GM18507 (cell line): ENCODE measurements around the gene MEIS2.
A peak's percentile ranks its signal among the peaks of the same experiment; 100 is the strongest.

Source experiments
- DNase-seq: peaks from one replicate; pipeline ENCODE4 v3.0.0; 2011; ENCODE audit warnings: low read depth; ENCODE audit not compliant: insufficient read length; ENCODE audit errors: extremely low spot score
- FAIRE-seq: peaks from 2 replicates; lab custom pipeline; 2011; peaks lifted over from hg19 to GRCh38; lab: Jason Lieb, UNC

MEIS2 gene

DNA sequence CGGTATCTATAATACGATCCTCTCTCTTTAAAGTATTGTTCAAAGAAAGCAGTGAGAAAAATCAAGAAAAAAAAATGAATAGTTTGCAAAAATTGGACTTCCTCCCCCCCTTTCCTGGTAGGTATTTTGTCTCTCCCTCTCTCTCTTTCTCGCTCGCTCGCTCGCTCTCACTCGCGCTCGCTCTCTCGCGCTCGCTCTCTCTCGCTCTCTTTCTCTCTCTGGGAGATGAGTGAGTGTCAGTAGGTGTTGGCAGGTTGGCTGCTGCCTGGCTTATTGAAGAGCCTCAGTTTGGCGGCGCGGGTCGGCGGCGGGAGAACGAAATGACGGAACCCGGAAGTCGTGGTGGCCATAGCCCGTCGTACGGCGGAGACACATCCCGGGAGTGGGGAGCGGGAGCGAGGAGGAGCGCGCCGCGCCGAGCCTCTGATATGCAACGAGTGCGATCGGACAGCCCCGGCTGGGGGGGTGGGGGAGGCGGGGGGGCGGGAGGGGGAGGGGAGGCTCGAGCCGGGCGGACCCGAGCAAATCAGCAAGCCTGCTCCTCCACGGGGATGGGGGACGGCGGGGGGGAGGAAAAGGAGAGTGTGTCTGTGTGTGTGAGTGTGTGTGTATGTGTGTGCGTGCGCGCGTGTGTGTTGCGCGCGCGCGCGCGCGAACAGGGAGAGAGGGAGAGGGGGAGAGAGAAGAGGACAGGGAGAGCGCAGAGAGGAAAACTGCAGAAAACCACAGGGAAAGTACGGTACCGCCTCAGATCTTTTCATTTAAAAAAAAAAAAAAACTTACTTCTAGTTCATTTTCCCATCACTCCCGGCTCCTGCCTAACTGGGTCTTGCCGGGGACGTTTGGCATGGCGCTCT lies at the start of gene MEIS2:
MEIS2 (minus strand) TSS at position 441 of the 857 bp plus-strand sequence. CDS start 1,083 bp downstream, outside the sequence.
- DNase-seq (peak; percentile 57), FAIRE-seq (peak; percentile 57)

DNA sequence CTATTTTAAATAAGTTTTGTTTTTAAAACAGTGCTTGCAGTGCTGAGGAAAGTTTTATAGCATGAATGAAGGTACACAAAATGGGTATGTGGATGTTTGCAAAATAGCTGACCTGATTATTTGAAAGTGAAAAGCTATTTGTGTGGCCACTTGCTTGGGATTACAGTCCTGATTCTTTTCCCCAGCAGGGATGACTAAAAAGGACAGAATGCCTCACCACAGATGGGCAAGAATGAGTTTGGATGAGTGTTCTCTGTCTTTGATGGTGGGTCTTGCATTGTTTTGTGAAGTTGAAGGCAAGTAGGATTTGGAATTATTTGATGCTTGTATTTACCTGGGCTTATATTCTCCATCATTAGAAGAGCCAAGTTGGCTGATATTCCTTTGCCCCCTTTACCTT lies 48.8 kb upstream of the MEIS2 start:
- FAIRE-seq, result no peak
- DNase-seq, result no peak

DNA sequence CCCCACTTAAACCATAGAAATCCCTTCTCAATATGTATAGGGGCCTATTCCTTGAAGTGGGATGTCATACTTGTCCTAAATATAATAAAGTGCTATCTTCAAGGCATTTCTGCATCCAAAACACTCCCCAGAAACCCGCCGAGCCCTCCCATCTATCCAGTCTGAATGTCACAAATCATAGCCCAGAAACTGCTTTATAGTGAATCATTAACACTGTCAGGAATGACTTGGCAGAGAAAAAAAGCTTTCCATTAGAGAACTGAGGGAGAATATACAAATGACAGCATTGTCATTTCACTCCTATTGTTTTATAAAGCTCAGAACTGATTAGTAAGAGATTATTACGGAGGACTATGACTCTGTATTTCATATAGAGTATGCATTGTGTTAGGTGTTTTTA lies 48.4 kb upstream of the MEIS2 start:
- DNase-seq (no peak), FAIRE-seq (no peak)

DNA sequence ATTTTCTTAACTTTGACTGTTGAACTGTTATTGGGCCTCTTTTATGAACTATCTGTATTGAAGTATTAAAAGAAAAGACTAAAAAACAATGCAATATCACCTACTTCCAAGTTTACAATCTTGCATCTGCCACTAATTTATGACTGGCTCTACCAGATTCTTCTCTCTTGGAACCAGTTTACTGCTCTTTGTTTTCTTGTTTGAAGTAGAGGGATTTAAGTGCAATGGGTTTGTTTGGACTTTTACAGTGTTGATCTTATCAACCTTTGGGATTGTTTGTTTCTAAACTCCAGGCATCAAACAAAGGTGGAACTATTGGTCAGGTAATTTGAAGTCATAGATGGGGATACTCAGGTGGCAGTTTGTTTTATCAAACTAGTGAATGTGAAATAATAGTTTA lies 43.0 kb upstream of the MEIS2 start:
- FAIRE-seq (no peak), DNase-seq (no peak)

DNA sequence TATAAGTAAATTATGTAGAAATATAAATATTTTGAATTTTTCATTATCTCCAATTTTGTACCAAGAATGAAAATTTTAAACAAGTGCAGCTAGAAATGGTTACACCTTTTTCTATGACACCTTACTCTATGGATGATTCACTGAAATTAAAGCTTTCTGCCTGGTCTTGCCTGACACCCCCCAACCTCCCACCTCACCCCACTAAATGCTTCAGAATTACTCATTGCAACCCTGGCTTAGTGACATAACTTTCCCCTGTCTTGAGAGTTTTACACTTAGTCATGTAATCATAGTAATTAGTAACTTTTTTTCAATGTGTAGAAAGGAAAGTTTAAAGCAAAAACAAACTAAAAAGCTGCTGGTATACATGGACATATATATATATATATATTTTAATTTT lies 42.0 kb upstream of the MEIS2 start:
- DNase-seq (no peak), FAIRE-seq (no peak)

DNA sequence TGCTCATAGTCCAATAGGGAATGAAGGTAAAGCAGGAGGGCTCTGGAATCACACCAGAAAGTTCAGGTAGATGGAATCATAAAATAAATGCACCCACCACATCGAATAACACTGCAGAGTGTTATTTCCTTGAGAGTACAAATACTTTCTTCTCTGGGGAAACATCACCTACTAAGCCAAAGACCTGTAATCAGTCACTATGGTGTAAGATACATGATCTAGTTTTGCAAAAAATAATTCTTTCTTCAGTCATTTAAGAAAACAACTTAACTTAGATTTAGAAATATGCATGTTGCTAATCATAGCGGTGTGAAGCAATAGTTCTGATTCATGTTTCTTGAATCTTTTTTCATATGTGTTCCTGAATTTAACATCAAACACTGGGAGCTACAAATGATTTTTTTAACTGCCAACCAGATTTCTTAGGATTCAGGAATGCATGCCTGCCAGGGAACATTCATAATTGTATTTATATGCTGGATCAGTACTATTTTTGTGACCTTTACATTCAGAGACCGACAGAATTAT lies 40.2 kb upstream of the MEIS2 start:
- no peak for FAIRE-seq
- no peak for DNase-seq

DNA sequence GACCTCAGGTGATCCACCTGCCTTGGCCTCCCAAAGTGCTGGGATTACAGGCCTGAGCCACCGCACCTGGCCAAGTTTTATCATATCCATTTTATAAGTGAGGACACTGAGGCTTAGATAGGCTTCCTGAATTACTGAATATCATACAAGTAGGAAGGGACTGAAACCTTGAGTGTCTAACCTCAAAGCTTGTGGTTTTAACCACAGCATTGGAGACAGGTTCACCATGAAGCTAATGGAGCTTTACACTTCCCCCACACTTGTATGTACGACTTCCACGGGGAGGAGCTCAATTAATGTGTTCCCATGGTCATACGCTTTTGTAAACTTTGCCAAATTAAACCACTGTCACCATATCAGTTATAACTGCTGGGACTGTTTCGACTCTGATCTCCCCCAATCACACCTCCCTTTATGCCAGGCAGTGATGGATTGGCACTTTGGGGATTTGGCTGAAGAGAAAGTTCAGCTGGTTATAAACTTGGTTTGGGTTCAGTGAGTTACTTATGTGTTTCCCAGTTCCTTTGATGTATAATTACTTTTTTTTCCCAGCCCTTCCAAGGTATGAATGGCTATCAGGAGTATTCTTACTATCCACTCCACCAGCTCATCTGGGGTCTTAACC lies 38.4 kb upstream of the MEIS2 start:
- DNase-seq (no peak), FAIRE-seq (no peak)

DNA sequence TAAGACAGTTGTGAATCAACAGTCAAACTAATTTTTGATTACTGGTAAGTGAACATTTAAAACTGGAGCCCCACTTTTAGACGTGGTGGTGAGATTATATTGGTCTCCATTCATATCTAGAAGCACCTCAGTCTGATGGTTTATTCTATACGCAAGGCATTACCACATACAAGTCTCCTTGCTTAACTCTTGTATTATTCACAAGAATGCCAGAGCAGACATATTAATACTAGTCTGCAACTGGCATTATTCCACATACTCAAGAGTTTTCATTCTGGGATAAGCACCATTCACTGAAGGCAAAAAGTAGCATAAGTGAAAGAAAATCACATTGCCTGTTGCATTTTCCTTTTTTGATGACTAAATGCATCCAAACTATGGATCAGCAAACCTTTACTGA lies 36.9 kb upstream of the MEIS2 start:
- FAIRE-seq, result no peak
- DNase-seq, result no peak

DNA sequence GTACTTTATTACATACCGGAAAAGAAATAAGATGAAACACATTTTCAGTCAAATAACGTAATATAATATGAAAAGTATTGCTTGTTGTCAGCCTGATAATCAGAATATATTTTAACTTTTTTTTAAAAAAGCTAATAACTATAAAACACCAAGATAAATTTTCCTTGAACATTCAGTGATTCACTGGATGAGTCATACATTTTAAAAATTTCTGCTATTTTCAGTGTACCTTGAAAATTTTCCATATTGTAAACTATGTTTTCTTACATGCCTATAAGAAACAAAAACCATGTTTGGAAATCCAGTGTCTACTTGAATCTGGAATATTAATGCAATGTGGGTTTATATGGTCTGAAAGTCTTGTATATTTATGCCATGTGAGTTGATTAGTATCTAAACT lies 36.3 kb upstream of the MEIS2 start:
- no peak for FAIRE-seq
- no peak for DNase-seq

DNA sequence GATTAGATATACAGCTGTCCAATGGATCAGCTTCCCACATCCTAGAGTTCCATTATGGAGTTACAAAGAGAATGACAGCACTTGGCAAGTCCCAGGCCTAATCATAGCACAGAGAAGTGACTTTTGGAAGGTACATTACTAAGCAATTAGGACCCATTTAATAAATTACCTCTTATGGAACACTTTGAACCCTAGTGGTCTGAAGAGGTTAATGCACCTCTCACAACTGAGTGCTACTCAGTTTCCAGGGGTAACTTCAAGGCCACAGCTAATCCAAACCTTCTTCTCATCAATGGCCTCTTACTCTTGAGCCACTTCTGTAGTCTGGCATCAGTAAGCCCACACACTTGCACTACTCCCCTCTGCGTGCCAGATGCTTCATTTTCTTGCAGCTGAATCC lies 34.9 kb upstream of the MEIS2 start:
- no peak for FAIRE-seq
- DNase-seq, result no peak

DNA sequence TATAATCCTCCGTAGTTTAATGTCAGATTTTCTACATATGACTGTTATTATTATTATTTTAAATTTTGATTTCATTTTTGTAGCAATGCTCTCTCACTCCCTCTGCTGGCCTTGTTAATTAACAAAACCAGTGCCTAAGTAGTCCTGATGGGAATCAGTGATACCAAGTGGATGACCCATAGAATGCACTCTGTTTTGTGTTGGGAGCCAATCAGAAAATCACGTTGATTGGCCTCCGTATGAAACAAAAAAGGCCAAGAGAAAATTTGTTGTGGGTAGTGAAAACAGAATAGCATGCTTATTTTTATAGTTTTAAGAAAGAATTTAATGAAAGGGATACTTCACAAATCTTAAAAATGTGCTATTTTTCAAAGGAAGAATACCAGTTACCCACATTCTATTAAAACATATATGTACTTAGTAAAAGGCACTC lies 34.4 kb upstream of the MEIS2 start:
- FAIRE-seq, result peak; percentile 33
- no peak for DNase-seq

DNA sequence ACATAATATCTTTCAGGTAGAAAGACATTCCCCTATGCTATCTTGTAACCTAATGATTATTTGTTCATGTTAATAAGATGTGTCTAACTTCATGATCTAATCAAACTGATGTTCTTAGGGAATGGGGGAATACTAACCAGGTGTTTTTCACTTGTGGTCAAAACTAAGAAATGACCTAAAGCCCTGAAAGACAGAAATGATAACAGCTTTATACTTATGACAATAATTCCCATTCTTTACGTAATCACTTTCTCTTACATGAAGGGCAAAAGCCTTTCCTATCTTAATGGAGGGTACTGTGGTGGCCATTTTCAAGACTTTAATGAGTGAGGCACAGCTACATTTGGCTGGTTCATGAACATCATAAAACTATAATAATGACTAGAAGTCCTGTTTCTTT lies 33.9 kb upstream of the MEIS2 start:
- DNase-seq (no peak), FAIRE-seq (no peak)

DNA sequence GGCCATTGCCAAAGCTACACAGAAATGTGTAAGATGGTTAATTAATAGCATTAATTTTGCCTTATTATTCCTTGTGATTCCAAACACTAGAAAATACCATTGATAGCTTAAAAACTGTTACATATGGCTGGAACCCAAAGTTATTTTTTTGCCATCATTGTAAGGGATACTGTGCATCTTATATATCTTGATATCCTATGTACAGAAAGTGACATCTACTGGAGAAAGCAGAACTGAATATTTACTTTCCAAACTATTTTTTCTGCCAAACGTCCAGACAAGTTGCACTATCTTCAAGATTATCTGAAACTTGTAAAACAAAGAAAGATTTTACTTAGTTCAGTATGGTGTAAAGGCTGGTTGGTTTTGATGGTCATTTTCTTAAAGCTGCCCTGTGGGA lies 33.3 kb upstream of the MEIS2 start:
- no peak for DNase-seq
- FAIRE-seq, result no peak

DNA sequence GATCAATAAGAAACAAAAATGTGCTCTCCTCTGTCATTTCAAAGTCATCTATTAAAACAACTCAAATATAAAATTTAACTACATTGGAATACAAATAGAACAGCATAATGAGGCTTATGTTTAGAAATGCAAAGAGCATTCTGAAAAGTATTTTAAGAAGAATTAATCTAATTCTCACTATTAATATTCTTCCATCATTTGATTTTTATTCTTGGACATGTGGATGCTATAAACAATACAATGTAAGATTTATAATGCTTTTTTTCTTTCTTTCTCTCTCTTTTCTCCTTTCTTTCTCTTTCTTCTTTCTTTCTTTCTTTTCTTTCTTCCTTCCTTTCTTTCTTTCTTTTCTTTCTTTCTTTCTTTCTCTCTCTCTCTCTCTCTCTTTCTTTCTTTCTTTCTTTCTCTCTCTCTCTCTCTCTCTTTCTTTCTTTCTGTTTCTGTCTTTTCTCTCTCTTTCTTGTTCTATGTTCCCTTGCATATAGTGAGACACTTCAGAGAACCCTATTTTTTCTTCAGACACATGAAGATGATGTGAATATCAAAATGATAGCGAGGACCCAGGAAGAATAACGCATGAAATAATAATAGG lies 32.6 kb upstream of the MEIS2 start:
- DNase-seq (no peak), FAIRE-seq (no peak)

DNA sequence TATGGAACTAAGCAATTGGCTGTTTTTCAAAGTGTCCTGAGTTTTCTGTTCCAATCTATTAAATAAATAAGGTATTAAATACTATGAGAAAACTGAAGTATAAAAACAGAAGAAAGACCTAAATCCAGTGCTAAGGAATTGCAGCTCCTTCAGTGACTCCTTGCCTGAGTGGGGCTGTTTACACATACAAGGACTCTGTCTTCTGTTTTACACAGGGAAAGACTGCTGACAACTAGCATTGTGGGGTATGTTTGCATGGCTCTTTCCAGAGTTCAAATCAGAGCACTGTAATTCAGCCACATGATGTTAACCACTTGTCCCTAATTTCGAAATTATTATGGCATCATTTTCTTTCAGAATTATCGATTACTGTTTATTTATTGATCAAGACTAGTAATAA lies 31.3 kb upstream of the MEIS2 start:
- FAIRE-seq (no peak), DNase-seq (no peak)

DNA sequence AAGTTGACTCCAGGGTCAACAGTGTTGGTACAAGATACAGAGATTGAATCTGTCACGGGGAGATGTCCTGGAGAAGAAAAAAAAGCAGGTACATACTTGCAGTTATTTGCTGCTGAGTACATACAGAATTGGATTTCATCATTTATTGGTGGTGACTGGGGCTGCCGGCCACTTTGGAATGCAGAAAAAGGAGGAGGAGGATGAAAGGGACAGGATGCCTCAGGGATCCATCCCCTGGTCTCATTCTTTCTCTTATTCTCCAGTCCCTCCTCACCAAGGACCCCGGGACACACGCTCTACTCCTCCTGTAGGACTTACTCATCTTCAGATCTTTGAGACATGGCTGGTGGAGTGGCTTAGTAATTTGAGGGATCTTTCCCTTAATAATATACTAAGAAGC lies 30.0 kb upstream of the MEIS2 start:
- DNase-seq (no peak), FAIRE-seq (no peak)

DNA sequence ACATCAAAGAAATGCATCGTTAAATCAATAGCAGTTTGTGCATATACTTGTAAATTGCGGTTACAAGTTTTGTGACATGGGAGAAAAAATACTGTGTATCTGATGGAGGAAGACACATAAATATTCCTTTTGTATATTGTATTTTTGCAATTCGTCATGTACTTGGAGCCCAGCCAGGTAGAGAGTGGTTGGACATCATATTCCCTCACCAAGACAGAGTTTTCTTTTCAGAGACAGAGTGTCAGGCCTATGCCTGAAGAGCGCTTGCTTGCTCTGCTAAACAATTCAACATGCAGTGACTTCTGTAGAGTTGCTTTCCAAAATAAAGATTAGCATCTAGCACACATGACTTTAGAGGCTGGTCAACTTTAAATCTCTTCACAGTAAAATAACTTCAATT lies 24.8 kb upstream of the MEIS2 start:
- DNase-seq (no peak), FAIRE-seq (no peak)

DNA sequence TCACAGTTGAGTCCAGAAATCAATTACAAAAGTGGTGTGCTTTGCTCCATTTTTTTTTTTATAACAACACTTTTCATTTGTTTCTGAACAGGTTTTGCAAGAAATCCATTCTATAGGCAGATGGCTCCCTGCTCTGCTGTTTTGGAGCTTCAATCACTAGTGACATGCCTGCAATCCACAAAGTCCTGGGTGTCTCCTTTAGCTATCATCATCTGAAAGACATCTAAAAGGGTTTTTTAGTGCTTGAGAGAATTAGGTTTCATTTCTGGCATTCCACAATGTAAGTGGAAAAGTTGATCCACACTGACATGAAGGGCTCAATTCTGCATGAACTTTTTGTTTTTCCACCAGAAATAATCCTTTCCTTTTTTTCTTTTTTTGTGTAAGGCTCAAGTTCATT lies 24.0 kb upstream of the MEIS2 start:
- FAIRE-seq, result no peak
- no peak for DNase-seq

DNA sequence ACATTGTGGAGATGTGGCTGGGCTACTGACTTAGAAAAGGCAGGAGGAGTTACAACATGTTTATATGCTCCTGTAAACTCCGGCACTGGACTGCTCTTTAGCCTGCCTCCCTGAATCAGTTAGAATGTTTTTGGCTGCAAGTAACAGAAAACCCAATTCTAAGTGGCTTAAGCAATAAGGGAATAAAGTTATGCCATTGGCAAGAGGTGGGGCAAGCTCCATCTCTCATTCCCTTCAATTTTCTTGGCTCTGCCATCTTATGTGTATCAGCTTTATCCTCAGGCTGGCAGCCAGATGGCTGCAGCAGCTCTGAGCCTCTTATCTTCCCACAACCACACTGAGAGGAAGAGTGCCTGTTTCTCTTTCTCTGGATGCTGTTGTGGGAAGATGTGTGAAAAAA lies 22.4 kb upstream of the MEIS2 start:
- DNase-seq, result no peak
- no peak for FAIRE-seq

DNA sequence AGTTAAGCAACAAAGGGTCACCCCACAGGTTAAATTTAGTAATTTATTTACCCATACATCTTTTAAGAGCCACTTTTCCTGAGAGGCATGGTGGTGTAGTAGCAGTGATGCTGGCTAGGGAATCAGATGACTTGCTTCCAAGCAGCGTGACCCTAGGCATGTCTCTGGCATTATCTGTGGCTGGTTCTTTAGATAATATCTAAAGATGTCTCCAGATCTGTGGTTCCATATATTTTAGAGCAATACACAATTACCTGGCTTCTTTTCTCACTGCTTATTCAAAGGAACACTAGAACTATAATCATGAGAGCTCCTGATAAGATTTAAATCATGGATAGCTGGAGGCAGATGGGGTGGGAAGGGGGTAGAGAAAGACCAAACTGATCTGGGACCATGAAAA lies 21.1 kb upstream of the MEIS2 start:
- DNase-seq (no peak), FAIRE-seq (no peak)

DNA sequence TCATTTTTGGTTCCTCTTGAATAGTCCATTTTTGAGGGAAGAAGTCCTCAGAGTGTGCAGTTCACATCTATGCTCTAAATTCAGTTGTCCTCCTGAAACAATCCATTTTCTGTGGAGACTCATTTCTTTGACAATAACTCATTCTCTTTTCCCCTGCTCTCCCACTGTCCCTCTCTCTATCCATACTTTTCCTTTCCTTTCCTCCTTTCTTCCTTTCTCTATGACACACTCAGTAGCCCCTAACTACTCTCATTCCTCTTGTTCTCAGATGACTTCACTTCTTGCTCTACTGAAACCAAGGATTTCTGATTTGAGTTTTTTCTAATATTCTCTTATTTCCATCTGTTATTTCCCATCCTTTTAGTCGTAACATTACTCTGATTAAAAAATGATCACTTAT lies 16.7 kb upstream of the MEIS2 start:
- FAIRE-seq (no peak), DNase-seq (no peak)
